Right atrium auricular region (tissue), 2 donors: Measurements from ENCODE around the gene NT5C1A. TPM values are rescaled to one million over a fixed set of nuclear protein-coding genes. Genes with fewer than 3 reads are reported as not detected.

Experiments used
- DNase-seq: peaks from one replicate; pipeline ENCODE4 v3.0.0-alpha.2; 2019; ENCODE audit warnings: low spot score
- H3K27ac ChIP-seq, 2 donors: fragments of 200-600 bp; sonication (generic); 1 replicate in 1 of 2; 2 replicates in 1 of 2; pipeline ENCODE4 v1.5.1; 2016 to 2019
- H3K27me3 ChIP-seq, 2 donors: fragments of 200-600 bp; sonication (generic); one replicate each; pipeline versions ENCODE4 v1.5.1 to v1.6.0; 2017 to 2019
- H3K36me3 ChIP-seq: fragments of 200-600 bp; sonication (generic); one replicate; pipeline ENCODE4 v1.5.1; 2016
- H3K4me1 ChIP-seq, 2 donors: fragments of 200-600 bp; sonication (generic); one replicate each; pipeline versions ENCODE4 v1.5.1 to v1.6.0; 2017 to 2019
- H3K4me3 ChIP-seq, 2 donors: fragments of 200-600 bp; sonication (generic); 1 replicate in 1 of 2; 2 replicates in 1 of 2; pipeline ENCODE4 v1.5.1; 2017 to 2019; ENCODE audit warnings: mild to moderate bottlenecking in 1 of 2, moderate library complexity in 1 of 2
- H3K9me3 ChIP-seq, 2 donors: fragments of 200-600 bp; sonication (generic); one replicate each; pipeline ENCODE4 v1.5.1; 2019
- total RNA-seq, 2 donors: library from RNA; depleted of rRNA; stranded (reverse); fragments of >200 nt; gene quantifications; one replicate each; pipeline ENCODE4 v1.1.0, GENCODE V29; 2016
- TF ChIP-seq, protein P1 (sequence below), 2 donors: fragments of 200-600 bp; sonication (generic); IDR thresholded peaks; one replicate each; pipeline ENCODE4 v1.5.1; 2019; ENCODE audit warnings: antibody characterized with exemption in 2 of 2

NT5C1A gene
- total RNA-seq, 2 donors from 2014 or later, result 4.6 to 24.6 TPM

DNA sequence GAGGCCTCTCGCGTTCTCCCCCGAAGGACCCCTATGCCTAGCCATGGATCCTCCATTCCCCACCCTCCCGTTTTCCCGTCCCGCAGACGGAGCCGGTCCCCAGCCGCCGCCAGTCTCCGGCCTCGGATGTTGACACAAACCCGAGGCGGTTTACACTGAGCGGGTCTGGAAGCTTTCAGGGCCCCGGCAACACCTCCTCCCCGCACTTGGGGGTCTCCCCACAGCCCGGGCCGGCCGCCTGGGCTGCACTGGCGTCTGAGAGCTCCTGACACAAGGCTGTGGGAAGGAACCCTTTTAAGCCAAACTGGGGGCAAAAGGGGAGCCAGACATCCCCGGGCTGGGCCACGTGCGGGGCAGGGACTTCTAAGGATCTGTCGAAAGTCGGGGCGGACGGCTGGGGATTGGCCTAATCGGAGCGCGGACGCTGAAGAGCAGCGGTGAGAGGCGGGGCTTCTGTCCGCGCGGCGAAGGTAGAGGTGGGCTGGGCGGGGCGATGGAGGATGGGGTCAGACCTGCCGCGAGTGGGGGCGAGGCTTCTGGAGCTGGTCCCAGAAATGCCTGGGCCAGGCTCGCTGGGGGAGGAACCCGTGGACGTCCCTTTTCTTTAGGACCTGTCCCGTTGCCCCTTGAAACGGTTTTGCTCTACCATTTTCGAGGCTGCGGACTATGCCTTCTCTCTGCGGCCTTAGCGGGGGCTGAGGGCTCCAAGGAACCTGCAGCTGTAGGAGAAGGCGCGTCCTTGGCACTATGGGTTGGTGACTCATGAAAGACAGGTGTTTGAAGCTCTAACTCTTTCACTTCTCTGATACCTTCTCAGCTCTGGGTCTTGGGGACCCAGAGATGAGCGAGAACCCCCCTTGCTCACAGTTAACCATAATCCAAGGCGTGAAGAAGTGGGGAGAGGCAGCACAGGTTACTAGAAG is 20.5 kb upstream of the NT5C1A start:
- Histone ChIP-seq H3K36me3 (no peaks in the 10 kb centered on the region), H3K4me3 (peak overlapping the region; percentile 26 to 42), H3K27me3 (peaks cover 0 to 11% of the 10 kb centered on the region in 2 donors), H3K27ac (no peak overlapping the region), H3K9me3 (no peaks in the 10 kb centered on the region), H3K4me1 (peaks cover 0 to 20% of the 10 kb centered on the region in 2 donors)
- DNase-seq, result no peak
- TF ChIP-seq, protein P1, sequence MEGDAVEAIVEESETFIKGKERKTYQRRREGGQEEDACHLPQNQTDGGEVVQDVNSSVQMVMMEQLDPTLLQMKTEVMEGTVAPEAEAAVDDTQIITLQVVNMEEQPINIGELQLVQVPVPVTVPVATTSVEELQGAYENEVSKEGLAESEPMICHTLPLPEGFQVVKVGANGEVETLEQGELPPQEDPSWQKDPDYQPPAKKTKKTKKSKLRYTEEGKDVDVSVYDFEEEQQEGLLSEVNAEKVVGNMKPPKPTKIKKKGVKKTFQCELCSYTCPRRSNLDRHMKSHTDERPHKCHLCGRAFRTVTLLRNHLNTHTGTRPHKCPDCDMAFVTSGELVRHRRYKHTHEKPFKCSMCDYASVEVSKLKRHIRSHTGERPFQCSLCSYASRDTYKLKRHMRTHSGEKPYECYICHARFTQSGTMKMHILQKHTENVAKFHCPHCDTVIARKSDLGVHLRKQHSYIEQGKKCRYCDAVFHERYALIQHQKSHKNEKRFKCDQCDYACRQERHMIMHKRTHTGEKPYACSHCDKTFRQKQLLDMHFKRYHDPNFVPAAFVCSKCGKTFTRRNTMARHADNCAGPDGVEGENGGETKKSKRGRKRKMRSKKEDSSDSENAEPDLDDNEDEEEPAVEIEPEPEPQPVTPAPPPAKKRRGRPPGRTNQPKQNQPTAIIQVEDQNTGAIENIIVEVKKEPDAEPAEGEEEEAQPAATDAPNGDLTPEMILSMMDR (IDR thresholded peaks at IDR 0.05), result no peak

DNA sequence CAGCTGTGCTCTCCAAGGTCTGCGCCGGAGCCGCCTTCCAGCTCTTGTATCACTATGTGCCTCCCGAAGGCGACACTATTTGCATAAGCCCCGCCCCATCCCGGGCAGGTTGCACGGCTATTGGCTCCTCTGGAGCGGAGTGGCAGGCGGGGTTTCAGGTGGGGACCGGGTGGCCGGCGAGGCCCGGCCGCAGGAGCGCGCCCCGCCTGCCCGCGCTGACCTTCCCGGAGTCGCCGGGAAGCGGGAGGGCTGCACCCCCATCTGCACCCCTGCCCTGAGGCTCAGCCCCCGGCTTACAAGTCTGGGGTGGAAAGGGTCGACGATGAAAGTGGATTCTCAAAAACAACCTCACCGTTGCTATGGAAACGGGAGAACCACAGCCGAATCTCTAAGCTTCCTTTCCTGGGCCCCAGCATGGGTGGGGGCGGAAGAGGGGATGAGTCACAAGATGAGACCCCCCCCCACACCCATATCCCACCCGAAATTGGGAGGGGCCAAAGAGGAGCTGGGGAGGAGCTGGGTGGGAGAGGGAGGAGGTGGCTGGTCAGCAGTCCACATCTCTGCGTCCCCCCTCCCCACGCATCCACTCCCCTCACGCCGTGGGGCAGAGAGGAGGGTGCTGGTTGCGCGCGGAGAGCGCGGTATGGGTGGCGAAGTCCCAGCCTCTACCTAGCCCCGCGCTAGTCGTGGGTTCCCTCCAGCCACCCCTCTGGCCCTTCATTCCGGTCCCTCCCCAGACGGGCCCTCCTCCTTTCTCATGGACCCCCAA is 19.7 kb upstream of the NT5C1A start, which contains the start of gene HPCAL4:
TSS of gene HPCAL4 (minus strand) at position 51 of the 769 bp plus-strand sequence. CDS start 6,830 bp downstream, outside the sequence.
- TF ChIP-seq, protein P1 (IDR thresholded peaks at IDR 0.05), result no peak
- H3K36me3 ChIP-seq, result no peaks in the 10 kb centered on the region
- H3K27me3 ChIP-seq, result peaks cover 0 to 11% of the 10 kb centered on the region in 2 donors
- DNase-seq, result peak; percentile 87
- no peaks in the 10 kb centered on the region for H3K9me3 ChIP-seq
- peaks cover 0 to 20% of the 10 kb centered on the region in 2 donors for H3K4me1 ChIP-seq
- H3K4me3 ChIP-seq, result peak within 1 kb of the TSS; percentile 26 to 42
- no peak within 1 kb of the TSS for H3K27ac ChIP-seq

DNA sequence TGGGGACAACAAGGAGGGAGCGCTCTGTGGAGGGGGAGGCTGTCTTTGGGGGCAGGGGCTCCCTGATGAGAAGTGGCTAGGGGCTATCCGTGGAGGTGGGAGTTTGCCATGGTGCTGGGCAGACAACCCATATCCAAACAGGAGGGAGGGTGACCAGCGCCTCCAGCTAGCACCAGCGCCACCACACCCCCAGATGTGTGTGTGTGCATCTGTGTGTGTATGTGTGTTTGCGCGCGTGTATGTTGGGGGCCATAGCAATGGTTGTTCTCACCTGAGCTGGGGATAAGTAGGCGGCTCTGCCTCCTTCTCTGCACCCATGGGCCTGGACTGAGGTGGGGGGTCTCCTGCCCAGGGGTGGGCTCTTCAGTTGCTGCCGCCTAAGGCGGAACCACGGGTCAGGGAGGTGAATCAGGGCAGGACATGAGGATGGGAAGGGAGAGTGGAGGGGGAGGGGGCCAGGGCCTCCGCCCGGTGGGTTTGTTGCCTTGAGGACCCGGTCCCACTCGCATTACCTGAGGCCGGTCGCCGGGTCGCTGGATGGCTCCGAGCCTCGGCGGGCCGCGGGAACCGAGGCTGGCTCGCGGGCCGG is 19.0 kb upstream of the NT5C1A start:
- no peak overlapping the region for H3K27ac ChIP-seq
- peak overlapping the region; percentile 26 to 42 for H3K4me3 ChIP-seq
- TF ChIP-seq, protein P1 (IDR thresholded peaks at IDR 0.05), result no peak

DNA sequence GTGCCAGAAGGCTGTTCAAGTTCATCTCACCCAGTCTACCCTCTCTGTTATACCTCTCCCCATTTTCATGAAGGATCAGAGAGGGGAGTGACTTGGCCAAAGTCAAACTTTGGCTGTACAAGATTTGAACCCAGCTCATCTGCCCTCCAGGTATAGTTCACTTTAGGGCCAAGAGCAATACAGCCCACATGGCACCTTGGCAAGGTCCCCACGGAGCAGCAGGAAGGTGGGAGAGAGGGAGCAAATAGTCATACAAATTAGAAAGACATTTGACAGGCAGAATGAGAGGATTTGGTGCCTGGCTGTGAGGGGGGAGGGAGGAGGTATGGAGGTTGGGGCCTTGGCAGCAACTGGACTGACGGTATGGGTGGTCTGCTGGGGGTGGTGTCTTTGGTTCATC is 18.3 kb upstream of the NT5C1A start:
- Histone ChIP-seq H3K36me3 (no peaks in the 10 kb centered on the region), H3K4me3 (no peak overlapping the region), H3K27ac (no peak overlapping the region), H3K27me3 (peaks cover 0 to 11% of the 10 kb centered on the region in 2 donors), H3K9me3 (no peaks in the 10 kb centered on the region), H3K4me1 (peaks cover 0 to 20% of the 10 kb centered on the region in 2 donors)
- no peak for DNase-seq
- TF ChIP-seq, protein P1 (IDR thresholded peaks at IDR 0.05), result no peak

More for the DNA sequence above, 19.0 kb upstream of the NT5C1A start:
- Histone ChIP-seq H3K36me3 (no peaks in the 10 kb centered on the region), H3K27me3 (peaks cover 0 to 11% of the 10 kb centered on the region in 2 donors), H3K4me1 (peaks cover 0 to 20% of the 10 kb centered on the region in 2 donors), H3K9me3 (no peaks in the 10 kb centered on the region)
- no peak for DNase-seq

DNA sequence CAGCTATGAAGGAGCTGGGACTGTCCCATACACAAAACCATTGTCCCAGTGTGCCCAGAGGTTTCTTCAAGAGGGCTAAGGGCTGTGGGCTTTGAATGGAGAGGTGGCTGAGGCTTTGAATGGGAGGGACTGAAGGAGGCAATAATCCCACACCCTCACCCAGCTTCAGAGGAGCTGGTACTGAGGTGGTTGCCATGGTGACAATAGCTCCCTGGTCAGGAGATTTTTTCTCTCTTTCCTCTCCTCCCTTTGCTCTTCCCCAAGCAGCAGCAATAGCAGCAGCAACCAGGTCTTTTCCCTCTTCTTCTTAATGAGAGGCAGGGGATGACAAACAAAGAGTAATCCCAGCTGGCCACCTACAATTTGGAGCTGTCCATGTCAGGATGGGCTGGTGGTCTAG is 17.7 kb upstream of the NT5C1A start:
- no peak overlapping the region for H3K4me3 ChIP-seq
- H3K27ac ChIP-seq, result no peak overlapping the region
- H3K9me3 ChIP-seq, result no peaks in the 10 kb centered on the region
- TF ChIP-seq, protein P1 (IDR thresholded peaks at IDR 0.05), result no peak
- H3K4me1 ChIP-seq, result peaks cover 0 to 20% of the 10 kb centered on the region in 2 donors
- no peaks in the 10 kb centered on the region for H3K36me3 ChIP-seq
- H3K27me3 ChIP-seq, result peaks cover 0 to 11% of the 10 kb centered on the region in 2 donors
- no peak for DNase-seq
